Natural killer cell (primary cell): ENCODE results near the gene TSSK6. TPM values are rescaled to one million over a fixed set of nuclear protein-coding genes. Genes with fewer than 3 reads are reported as not detected.

ENCODE experiments used
- ATAC-seq, 3 donors: fragments of 150-1000 bp in 2 of 3; fragments of 200-7000 bp in 1 of 3; cut with Tn5 transposase; 1 replicate in 1 of 3; 2 replicates in 2 of 3; pipeline ENCODE4 v1.10.0; 2021; ENCODE audit warnings: mild to moderate bottlenecking in 2 of 3, moderate library complexity in 2 of 3
- DNase-seq, 2 donors: peaks; one replicate each; pipeline versions ENCODE4 v3.0.0 to v3.0.0-alpha.2; 2013 to 2021; ENCODE audit warnings: mixed read lengths in 1 of 2
- H3K27ac ChIP-seq: one replicate; pipeline ENCODE4 v1.5.1; 2013; ENCODE audit warnings: mild to moderate bottlenecking, low read length
- H3K27me3 ChIP-seq: one replicate; pipeline ENCODE4 v1.6.1; 2013; ENCODE audit warnings: low read length; ENCODE audit not compliant: control insufficient read depth, insufficient read depth
- H3K36me3 ChIP-seq: one replicate; pipeline ENCODE4 v1.6.1; 2013; ENCODE audit warnings: low read length; ENCODE audit not compliant: control insufficient read depth, insufficient read depth
- H3K4me1 ChIP-seq: one replicate; pipeline ENCODE4 v1.6.1; 2013; ENCODE audit warnings: low read length; ENCODE audit not compliant: control insufficient read depth, insufficient read depth
- H3K4me3 ChIP-seq: one replicate; pipeline ENCODE4 v1.5.1; 2013; ENCODE audit warnings: low read length
- H3K9me3 ChIP-seq: one replicate; pipeline ENCODE4 v1.6.1; 2013; ENCODE audit warnings: low read length; ENCODE audit not compliant: control insufficient read depth, insufficient read depth
- H3K27ac Mint-ChIP-seq, 2 donors: one replicate each; pipeline ENCODE4 v1.8.0; 2022; ENCODE audit warnings: mild to moderate bottlenecking in 2 of 2, mixed read lengths in 2 of 2, moderate library complexity in 1 of 2
- H3K27me3 Mint-ChIP-seq, 2 donors: one replicate each; pipeline ENCODE4 v1.8.0; 2022; ENCODE audit warnings: low read depth in 2 of 2, mixed read lengths in 2 of 2
- H3K36me3 Mint-ChIP-seq: one replicate; pipeline ENCODE4 v1.8.0; 2022; ENCODE audit warnings: mixed read lengths
- H3K4me1 Mint-ChIP-seq, 2 donors: one replicate each; pipeline ENCODE4 v1.8.0; 2022; ENCODE audit warnings: mixed read lengths in 2 of 2
- H3K4me3 Mint-ChIP-seq: one replicate; pipeline ENCODE4 v1.8.0; 2022; ENCODE audit warnings: mild to moderate bottlenecking, moderate library complexity, mixed read lengths
- H3K9me3 Mint-ChIP-seq, 2 donors: one replicate each; pipeline ENCODE4 v1.8.0; 2022; ENCODE audit warnings: mixed read lengths in 2 of 2
- CTCF ChIP-seq: fragments of 200-600 bp; IDR thresholded peaks from one replicate; pipeline ENCODE4 v1.8.0; 2022; ENCODE audit warnings: antibody characterized with exemption
- WGBS: methylation state at CpG from one replicate; pipeline ENCODE4 v1.1.7; 2013; ENCODE audit warnings: missing lambda C conversion rate; ENCODE audit not compliant: insufficient coverage; 5-methylcytosine and 5-hydroxymethylcytosine counted together
- intact Hi-C: fragments of 100-400 bp; cut with micrococcal nuclease; formaldehyde crosslinking; loops from one replicate; pipeline ENCODE4 v1.14.2; 2022
- total RNA-seq, 4 donors: library from RNA; stranded (reverse); fragments of 120-200 nt in 1 of 4; gene quantifications; one replicate each; pipeline versions ENCODE4 v1.2.3 to v1.2.4, GENCODE V29; 2013 to 2022

The TSSK6 gene
- total RNA-seq, 3 donors from 2014 or later (not counting 1 experiment from before 2014, with no cell fraction given) = 2.2 to 2.5 (median 2.3) TPM

- Histone ChIP-seq H3K27ac (no peak overlapping the region), H3K36me3 (no peaks in the 10 kb centered on the region), H3K27me3 (peaks cover 13% of the 10 kb centered on the region), H3K9me3 (no peaks in the 10 kb centered on the region), H3K4me3 (no peak overlapping the region), H3K4me1 (peaks cover 20% of the 10 kb centered on the region)
- intact Hi-C loops = no loop called here
- no peak overlapping the region for H3K27ac Mint-ChIP-seq
- H3K4me1 Mint-ChIP-seq = peaks cover 0 to 16% of the 10 kb centered on the region in 2 donors
- no peaks in the 10 kb centered on the region for H3K36me3 Mint-ChIP-seq
- 86% methylated on average over 75 of the region's 75 CpGs for whole genome bisulfite sequencing
- H3K9me3 Mint-ChIP-seq = no peaks in the 10 kb centered on the region
- peaks cover 0 to 9% of the 10 kb centered on the region in 2 donors for H3K27me3 Mint-ChIP-seq
- no peak overlapping the region for H3K4me3 Mint-ChIP-seq
- no peak for TF ChIP-seq CTCF
- ATAC-seq = no peak
- no peak for DNase-seq
Measured at GRCh38 chr19:19544257-19544953, 29.1 kb upstream of the TSSK6 start.

GRCh38 chr19:19543640-19544039 lies 28.3 kb upstream of the TSSK6 start:
- Mint-ChIP-seq H3K4me1 (peaks cover 5 to 22% of the 10 kb centered on the region in 2 donors), H3K36me3 (no peaks in the 10 kb centered on the region), H3K9me3 (no peaks in the 10 kb centered on the region), H3K27ac (no peak overlapping the region), H3K4me3 (no peak overlapping the region), H3K27me3 (peaks cover 0 to 10% of the 10 kb centered on the region in 2 donors)
- H3K27ac ChIP-seq = no peak overlapping the region
- H3K4me3 ChIP-seq = no peak overlapping the region
- TF ChIP-seq CTCF = no peak
- intact Hi-C loops = no loop called here
- H3K9me3 ChIP-seq = no peaks in the 10 kb centered on the region
- peaks cover 24% of the 10 kb centered on the region for H3K4me1 ChIP-seq
- no peak for ATAC-seq
- whole genome bisulfite sequencing = 92% methylated on average over 19 of the region's 19 CpGs
- peaks cover 13% of the 10 kb centered on the region for H3K27me3 ChIP-seq
- DNase-seq = no peak
- no peaks in the 10 kb centered on the region for H3K36me3 ChIP-seq

GRCh38 chr19:19543101-19543500 lies 27.8 kb upstream of the TSSK6 start:
- no peak for ATAC-seq
- intact Hi-C loops = no loop called here
- Histone ChIP-seq H3K9me3 (no peaks in the 10 kb centered on the region), H3K27ac (no peak overlapping the region), H3K36me3 (no peaks in the 10 kb centered on the region), H3K27me3 (peaks cover 16% of the 10 kb centered on the region), H3K4me1 (peaks cover 29% of the 10 kb centered on the region), H3K4me3 (no peak overlapping the region)
- TF ChIP-seq CTCF = no peak
- no peaks in the 10 kb centered on the region for H3K36me3 Mint-ChIP-seq
- no peak overlapping the region for H3K27ac Mint-ChIP-seq
- 97% methylated on average over 13 of the region's 13 CpGs for WGBS
- H3K4me1 Mint-ChIP-seq = peaks cover 9 to 25% of the 10 kb centered on the region in 2 donors
- H3K4me3 Mint-ChIP-seq = no peak overlapping the region
- no peak for DNase-seq
- H3K9me3 Mint-ChIP-seq = no peaks in the 10 kb centered on the region
- H3K27me3 Mint-ChIP-seq = peaks cover 0 to 12% of the 10 kb centered on the region in 2 donors

- no peak overlapping the region for H3K27ac ChIP-seq
- ATAC-seq (no peak), DNase-seq (no peak)
- Mint-ChIP-seq H3K9me3 (no peaks in the 10 kb centered on the region), H3K36me3 (no peaks in the 10 kb centered on the region), H3K27me3 (peaks cover 0 to 14% of the 10 kb centered on the region in 2 donors), H3K4me3 (no peak overlapping the region), H3K27ac (no peak overlapping the region), H3K4me1 (peaks cover 12 to 28% of the 10 kb centered on the region in 2 donors)
- H3K27me3 ChIP-seq = peaks cover 16% of the 10 kb centered on the region
- WGBS = 69% methylated on average over 12 of the region's 12 CpGs
- no peak for TF ChIP-seq CTCF
- H3K4me3 ChIP-seq = no peak overlapping the region
- H3K4me1 ChIP-seq = peaks cover 35% of the 10 kb centered on the region
- H3K36me3 ChIP-seq = no peaks in the 10 kb centered on the region
- no peaks in the 10 kb centered on the region for H3K9me3 ChIP-seq
- intact Hi-C loops = no loop called here
Measured at GRCh38 chr19:19542507-19542906, 27.2 kb upstream of the TSSK6 start.
